Body of pancreas (tissue), 4 donors: ENCODE results near the gene ACSL3. TPM values are rescaled to one million over a fixed set of nuclear protein-coding genes. Genes with fewer than 3 reads are reported as not detected.
"Not testable (repeated sequence)": the region's sequence is repeated elsewhere in the genome, so short reads cannot be mapped to it uniquely, and the experiment has no call there.

ENCODE experiments used
- ATAC-seq: fragments of 150-250 bp; one replicate; pipeline ENCODE4 v1.9.1; 2016
- DNase-seq, 4 donors: peaks; one replicate each; pipeline ENCODE4 v3.0.0-alpha.2; 2019
- H3K27ac ChIP-seq, 4 donors: fragments of 200-600 bp; sonication (generic); 1 replicate in 3 of 4; 2 replicates in 1 of 4; pipeline versions ENCODE4 v1.5.1 to v1.6.1; 2016 to 2019; ENCODE audit warnings: mild to moderate bottlenecking in 1 of 4, mixed read lengths in 1 of 4, moderate library complexity in 1 of 4
- H3K27me3 ChIP-seq, 2 donors: fragments of 200-600 bp; sonication (generic); one replicate each; pipeline ENCODE4 v1.6.0; 2016; ENCODE audit warnings: mild to moderate bottlenecking in 1 of 2
- H3K36me3 ChIP-seq, 2 donors: fragments of 200-600 bp; sonication (generic); replicated peaks in 1 of 2; 2 replicates each; pipeline ENCODE4 v1.5.1; 2016; ENCODE audit warnings: low read depth in 2 of 2; ENCODE audit not compliant: insufficient read depth in 1 of 2
- H3K4me1 ChIP-seq: fragments of 200-600 bp; sonication (generic); one replicate; pipeline ENCODE4 v1.6.0; 2016
- H3K4me3 ChIP-seq, 2 donors: fragments of 200-600 bp; sonication (generic); 1 replicate in 1 of 2; 2 replicates in 1 of 2; pipeline ENCODE4 v1.5.1; 2016 to 2019
- H3K9me3 ChIP-seq, 3 donors: fragments of 200-600 bp; sonication (generic); 1 replicate in 2 of 3; 2 replicates in 1 of 3; pipeline ENCODE4 v1.5.1; 2016
- CTCF ChIP-seq, 7 experiments: fragments of 450-650 bp in 4 of 7; fragments of 200-600 bp in 3 of 7; sonication (generic) in 3 of 7; IDR thresholded peaks; one replicate each; pipeline ENCODE4 v1.5.1; 2016 to 2019; ENCODE audit warnings: antibody characterized with exemption in 7 of 7
- POLR2A ChIP-seq, 3 donors: fragments of 450-650 bp; IDR thresholded peaks; one replicate each; pipeline ENCODE4 v1.6.1; 2016; ENCODE audit warnings: antibody characterized with exemption in 3 of 3, mild to moderate bottlenecking in 2 of 3
- WGBS, 2 donors: methylation state at CpG; one replicate each; pipeline ENCODE4 v1.1.5; 2017; 5-methylcytosine and 5-hydroxymethylcytosine counted together
- intact Hi-C: fragments of 100-400 bp; cut with DNase I; formaldehyde crosslinking; loops from one replicate; pipeline ENCODE4 v1.15.1; 2023
- total RNA-seq, 2 donors: library from RNA; depleted of rRNA; stranded (reverse); fragments of >200 nt; gene quantifications; one replicate each; pipeline ENCODE4 v1.1.0, GENCODE V29; 2016

The ACSL3 gene
- total RNA-seq, 2 donors from 2014 or later = 24.6 to 60.0 TPM

DNA sequence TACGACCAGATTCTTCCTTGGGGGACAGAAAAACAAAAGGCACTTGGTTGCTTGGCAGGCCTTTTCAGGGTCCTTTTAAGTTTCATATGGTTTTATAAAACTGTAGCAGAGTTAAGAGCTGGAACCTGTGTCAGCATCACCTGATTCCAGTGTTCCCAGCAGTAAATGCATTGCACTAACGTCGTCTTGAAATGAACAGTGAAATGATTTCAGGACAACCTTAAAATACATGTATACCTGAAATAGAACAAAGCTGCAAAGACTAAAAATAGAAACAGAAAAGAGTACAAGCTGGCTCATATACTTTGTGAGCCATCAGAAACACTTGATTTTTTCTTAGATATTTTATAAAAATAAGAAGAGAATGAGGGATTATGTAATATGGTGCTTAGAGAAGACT is 51.9 kb downstream of the ACSL3 start:
- Histone ChIP-seq H3K36me3 (no peaks in the 10 kb centered on the region), H3K4me3 (no peak overlapping the region), H3K9me3 (no peaks in the 10 kb centered on the region), H3K27ac (no peak overlapping the region), H3K4me1 (peaks cover 10% of the 10 kb centered on the region), H3K27me3 (no peaks in the 10 kb centered on the region)
- DNase-seq (no peak), ATAC-seq (no peak)
- TF ChIP-seq POLR2A (IDR thresholded peaks at IDR 0.05) (no peak), CTCF (IDR thresholded peaks at IDR 0.05) (no peak)
- WGBS, 2 donors = 84 to 89% methylated on average over 3 of the region's 3 CpGs
- intact Hi-C loops = no loop called here

DNA sequence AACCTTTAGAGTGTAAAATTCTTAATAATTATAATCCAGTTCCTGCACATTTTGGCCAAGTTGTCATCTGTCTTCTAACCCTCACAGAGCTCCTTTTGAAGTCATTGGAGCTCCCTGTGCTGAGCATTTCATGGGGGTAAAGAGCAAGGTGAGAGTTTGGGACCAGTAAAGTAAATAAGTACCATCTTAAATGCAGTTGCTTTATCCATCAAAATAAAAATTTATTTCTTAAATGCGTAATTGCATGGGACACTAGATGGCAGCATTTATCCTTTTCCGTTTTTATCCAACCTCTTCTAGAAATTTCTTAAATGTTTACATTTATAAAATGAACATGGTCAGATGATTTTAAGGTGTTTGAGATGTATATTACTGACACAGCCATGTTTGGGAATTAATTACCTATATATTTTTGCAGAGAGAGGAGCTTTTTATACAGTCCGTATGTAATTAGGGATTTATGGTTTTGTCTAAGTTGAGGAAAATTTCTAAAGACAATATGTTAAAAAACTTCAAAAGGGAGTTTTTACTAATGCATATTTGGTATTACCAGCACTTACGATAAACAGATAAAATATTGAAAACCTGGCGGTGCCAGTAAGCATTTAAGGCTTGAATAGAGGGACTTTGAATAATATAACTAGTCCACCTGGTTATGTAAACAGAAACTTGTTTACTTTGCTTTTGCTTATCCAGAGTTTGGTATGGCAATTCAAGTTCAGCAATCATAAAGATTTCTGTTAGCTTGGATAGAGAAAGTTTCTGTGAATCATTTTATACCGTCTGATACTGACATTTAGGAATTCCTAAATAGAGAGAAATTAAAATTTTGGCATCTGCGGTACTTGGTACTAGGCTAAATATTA is 54.5 kb downstream of the ACSL3 start:
- intact Hi-C loops = no loop called here
- Histone ChIP-seq H3K4me3 (no peak overlapping the region), H3K9me3 (no peaks in the 10 kb centered on the region), H3K27ac (no peak overlapping the region), H3K36me3 (peaks cover 0 to 3% of the 10 kb centered on the region in 2 donors), H3K27me3 (no peaks in the 10 kb centered on the region), H3K4me1 (peaks cover 10% of the 10 kb centered on the region)
- no peak for ATAC-seq
- TF ChIP-seq POLR2A (IDR thresholded peaks at IDR 0.05) = no peak
- peak in 6 of 7 experiments; percentile 35 to 41 (median 38) for TF ChIP-seq CTCF (IDR thresholded peaks at IDR 0.05)
- no peak for DNase-seq
- 55 to 60% methylated on average over 7 of the region's 7 CpGs for WGBS, 2 donors

DNA sequence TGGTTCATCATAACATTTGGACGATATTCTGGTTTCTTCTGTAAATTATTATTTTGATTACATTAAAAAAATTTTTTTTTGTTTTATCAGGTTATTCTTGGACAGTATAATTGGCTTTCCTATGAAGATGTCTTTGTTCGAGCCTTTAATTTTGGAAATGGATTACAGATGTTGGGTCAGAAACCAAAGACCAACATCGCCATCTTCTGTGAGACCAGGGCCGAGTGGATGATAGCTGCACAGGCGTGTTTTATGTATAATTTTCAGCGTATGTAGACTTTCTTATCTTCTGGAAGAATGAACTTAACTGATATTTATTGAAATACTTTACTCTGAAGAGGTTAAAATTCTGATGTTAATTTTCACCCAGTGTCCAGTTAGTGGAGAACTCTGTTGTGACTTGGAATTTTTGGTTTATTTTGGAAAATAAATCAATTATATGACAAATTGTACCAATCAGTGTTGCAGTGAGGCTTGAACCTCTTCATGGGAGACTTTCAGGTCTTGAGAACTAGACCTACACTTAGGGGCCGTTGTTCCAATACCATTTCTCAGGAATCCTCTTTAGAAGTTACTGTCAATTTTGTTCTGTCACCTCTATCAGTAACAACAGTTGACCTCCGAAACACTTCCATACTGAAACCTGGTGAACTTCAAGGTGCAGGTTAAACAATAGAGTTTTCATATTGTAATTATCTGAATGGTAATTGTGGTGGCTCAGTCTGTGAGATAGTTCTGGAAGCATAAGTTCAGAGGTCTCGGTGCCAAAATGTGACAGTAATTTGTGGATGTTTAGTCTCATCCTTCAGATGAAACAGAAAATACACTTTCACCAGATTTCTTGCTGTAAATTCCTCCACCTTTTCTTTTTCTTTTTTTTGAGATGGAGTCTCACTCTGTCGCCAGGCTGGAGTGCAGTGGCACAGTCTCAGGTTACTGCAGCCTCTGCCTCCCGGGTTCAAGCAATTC is 55.7 kb downstream of the ACSL3 start:
- TF ChIP-seq POLR2A (IDR thresholded peaks at IDR 0.05) (no peak), CTCF (IDR thresholded peaks at IDR 0.05) (peak in 4 of 7 experiments; percentile 4 to 7 (median 6))
- no peak for ATAC-seq

DNA sequence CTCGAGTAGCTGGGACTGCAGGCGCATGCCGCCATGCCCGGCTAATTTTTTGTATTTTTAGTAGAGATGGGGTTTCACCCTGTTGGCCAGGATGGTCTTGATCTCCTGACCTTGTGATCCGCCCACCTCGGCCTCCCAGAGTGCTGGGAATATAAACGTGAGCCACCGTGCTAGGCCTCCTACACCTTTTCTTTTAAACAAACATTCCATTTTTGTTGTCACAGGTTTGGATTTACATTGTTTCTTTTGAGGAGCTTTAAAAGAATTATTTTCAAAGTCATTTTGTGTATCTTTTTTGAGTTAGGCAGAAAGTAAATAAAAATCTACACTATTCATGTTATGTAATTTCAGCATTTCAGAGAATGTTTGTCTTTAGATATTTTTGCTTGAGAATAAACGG is 56.4 kb downstream of the ACSL3 start:
- H3K36me3 ChIP-seq = peaks cover 0 to 11% of the 10 kb centered on the region in 2 donors
- peaks cover 10% of the 10 kb centered on the region for H3K4me1 ChIP-seq
- ATAC-seq, H3K9me3 ChIP-seq, intact Hi-C loops, H3K27ac ChIP-seq, DNase-seq, H3K27me3 ChIP-seq, H3K4me3 ChIP-seq: not testable (repeated sequence)
- 53 to 70% methylated on average over 9 of the region's 9 CpGs for WGBS, 2 donors

More for the DNA sequence above, 55.7 kb downstream of the ACSL3 start:
- Histone ChIP-seq H3K27ac (no peak overlapping the region), H3K27me3 (no peaks in the 10 kb centered on the region), H3K36me3 (peaks cover 0 to 8% of the 10 kb centered on the region in 2 donors), H3K4me1 (peaks cover 10% of the 10 kb centered on the region), H3K9me3 (no peaks in the 10 kb centered on the region), H3K4me3 (no peak overlapping the region)
- no peak for DNase-seq
- 89 to 90% methylated on average over 11 of the region's 11 CpGs for WGBS, 2 donors
- intact Hi-C loops = no loop called here
